C4-2B (cell line): ENCODE measurements around the gene IRS2.

Source experiments
- H3K27ac ChIP-seq: fragments of 450-650 bp; 2 replicates; pipeline ENCODE4 v1.5.1; 2017
- CTCF ChIP-seq: fragments of 450-650 bp; conservative IDR thresholded peaks from 2 replicates; pipeline ENCODE4 v1.5.1; 2017; ENCODE audit warnings: mild to moderate bottlenecking
- ZFX ChIP-seq: fragments of 450-650 bp; IDR thresholded peaks from 2 replicates; pipeline ENCODE4 v1.6.1; 2017

Gene IRS2

GRCh38 chr13:109782066-109782822, 4.1 kb downstream of the IRS2 start:
- TF ChIP-seq CTCF (no peak), ZFX (no peak)

GRCh38 chr13:109781384-109782065, 4.9 kb downstream of the IRS2 start:
- TF ChIP-seq ZFX, result no peak
- TF ChIP-seq CTCF, result no peak
- H3K27ac ChIP-seq, result no peak overlapping the region

More at GRCh38 chr13:109782066-109782822, 4.1 kb downstream of the IRS2 start:
- H3K27ac ChIP-seq, result no peak overlapping the region

GRCh38 chr13:109780845-109781383, 5.5 kb downstream of the IRS2 start:
- no peak overlapping the region for H3K27ac ChIP-seq
- TF ChIP-seq ZFX (no peak), CTCF (no peak)

GRCh38 chr13:109779876-109780510, 6.4 kb downstream of the IRS2 start:
- H3K27ac ChIP-seq, result no peak overlapping the region
- TF ChIP-seq CTCF (no peak), ZFX (no peak)

- TF ChIP-seq ZFX (no peak), CTCF (no peak)
- no peak overlapping the region for H3K27ac ChIP-seq
These were observed 7.3 kb downstream of the IRS2 start for GRCh38 chr13:109779074-109779473.

GRCh38 chr13:109778102-109778542, 8.3 kb downstream of the IRS2 start:
- TF ChIP-seq CTCF (no peak), ZFX (no peak)
- peak overlapping the region; percentile 36; the same call in 1 of the 2 replicates for H3K27ac ChIP-seq

GRCh38 chr13:109776575-109776974, 9.8 kb downstream of the IRS2 start:
- TF ChIP-seq ZFX (no peak), CTCF (no peak)
- H3K27ac ChIP-seq, result no peak overlapping the region
